Ramos (cell line): ENCODE data around the gene CDKN1B.

ENCODE experiments used
- in situ Hi-C: fragments of 300-500 bp; cut with MboI; formaldehyde crosslinking; loops from one replicate; pipeline ENCODE4 v1.14.3; 2022; ENCODE audit warnings: low sequenced_read_pairs; ENCODE audit not compliant: unreplicated experiment

CDKN1B gene

DNA sequence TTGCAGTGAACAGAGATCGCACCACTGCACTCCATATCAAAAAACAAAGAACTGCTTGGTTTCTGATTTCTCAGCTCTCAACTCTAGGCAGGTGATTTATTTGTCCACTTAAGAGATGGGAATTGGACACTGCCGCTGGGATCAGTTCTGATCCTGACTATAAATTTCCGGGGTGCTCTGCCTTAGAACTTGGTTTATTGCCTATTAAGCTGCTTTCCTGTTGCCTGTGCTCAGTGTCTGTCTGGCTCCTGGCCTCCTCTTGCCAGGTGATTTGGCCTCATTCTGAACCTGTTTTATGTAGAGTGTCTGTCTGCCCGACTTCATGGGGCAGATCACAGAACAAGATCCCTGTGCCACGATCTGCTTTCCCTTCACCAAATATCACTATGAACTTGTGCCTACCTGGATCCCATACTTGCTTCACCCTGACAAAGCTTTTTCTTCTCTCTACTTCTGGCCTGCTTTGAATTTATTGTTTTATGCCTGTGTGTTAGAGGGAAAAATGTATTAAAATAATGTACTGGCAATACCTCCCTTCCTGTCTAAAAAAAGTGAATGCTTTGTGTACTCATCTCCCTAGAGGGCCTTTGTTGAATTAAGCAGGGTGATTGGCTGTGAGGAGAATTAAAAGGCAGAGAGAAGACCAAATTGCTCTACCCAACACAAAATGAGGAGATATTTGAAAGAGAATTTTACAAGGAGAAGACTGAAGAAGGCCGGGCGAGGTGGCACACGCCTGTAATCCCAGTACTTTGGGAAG is 27.6 kb downstream of the CDKN1B start:
- in situ Hi-C loops = loop anchor here (25.0 kb wide), 1 partner anchor 357 kb away; no protein-coding TSS in a partner anchor

DNA sequence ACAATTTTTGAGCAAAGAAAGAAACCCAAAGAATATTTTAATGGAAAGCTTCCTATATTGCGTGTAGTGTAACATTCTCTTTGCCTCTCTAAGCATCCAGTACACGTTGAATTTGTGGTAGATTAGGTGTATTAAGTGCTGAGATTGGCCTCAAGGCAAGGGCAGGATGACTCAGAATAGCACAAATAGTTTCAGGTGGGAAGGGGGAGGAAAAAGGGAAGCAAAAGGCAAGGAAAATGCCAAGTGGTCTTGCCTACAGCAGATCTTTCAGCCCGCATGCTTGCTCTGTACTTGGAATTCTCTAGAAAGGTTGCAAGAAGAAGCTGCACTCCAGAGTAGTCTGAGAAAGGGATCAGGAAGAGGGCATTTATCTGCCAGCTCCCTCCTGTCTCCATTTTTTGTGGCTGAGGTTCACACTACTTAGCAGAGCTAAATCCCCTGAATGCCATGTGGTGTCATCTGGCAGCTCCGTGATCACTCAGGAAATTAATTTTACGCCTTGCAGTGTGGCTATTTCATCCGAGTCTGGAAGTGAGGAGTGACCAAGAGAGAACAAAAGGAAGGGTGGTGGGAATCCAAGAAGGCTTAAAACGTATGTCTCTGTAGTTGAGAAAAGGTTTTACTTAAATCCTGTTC is 28.5 kb downstream of the CDKN1B start:
- in situ Hi-C loops = loop anchor here (25.0 kb wide), 1 partner anchor 358 kb away; no protein-coding TSS in a partner anchor

DNA sequence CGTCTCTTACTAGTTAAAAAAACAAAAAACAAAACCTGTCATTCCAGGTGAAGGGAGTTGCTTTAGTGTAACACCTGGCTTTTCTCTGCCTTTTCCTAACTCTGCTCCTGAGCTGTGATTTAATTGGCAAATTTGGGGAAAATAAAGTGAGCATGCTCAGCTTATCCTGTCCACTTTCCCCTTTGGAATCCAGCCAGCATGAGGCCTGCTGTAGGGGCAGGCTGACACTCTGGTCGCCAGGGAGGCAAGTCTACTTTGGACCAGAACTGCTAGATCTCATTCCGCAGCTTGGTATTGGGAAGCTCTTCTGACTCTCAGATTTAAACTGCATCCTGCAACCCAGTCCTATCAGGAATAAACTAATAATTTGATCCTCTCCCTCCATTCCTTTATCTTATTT is 30.1 kb downstream of the CDKN1B start:
- in situ Hi-C loops = loop anchor here (25.0 kb wide), 1 partner anchor 360 kb away; no protein-coding TSS in a partner anchor

DNA sequence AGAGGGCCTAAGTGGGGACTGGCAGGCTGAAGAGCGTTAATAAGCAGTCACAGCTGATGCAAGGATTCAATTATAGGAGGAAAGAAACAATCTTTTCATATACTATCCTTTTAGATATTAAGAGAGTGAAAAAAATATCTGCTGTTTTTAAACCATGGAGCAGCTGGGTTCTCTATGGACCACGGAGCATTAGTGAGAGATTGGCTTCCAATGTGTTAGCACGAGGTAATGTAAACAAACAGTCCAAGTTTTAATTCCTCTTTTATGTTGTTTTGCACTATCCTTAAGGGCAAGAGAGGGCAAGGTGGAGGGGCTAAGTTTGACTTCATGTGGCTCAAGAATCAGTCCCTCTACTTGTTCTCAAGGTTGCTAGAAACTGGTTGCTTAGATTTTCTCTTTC is 30.9 kb downstream of the CDKN1B start:
- in situ Hi-C loops = loop anchor here (25.0 kb wide), 1 partner anchor 361 kb away; no protein-coding TSS in a partner anchor

DNA sequence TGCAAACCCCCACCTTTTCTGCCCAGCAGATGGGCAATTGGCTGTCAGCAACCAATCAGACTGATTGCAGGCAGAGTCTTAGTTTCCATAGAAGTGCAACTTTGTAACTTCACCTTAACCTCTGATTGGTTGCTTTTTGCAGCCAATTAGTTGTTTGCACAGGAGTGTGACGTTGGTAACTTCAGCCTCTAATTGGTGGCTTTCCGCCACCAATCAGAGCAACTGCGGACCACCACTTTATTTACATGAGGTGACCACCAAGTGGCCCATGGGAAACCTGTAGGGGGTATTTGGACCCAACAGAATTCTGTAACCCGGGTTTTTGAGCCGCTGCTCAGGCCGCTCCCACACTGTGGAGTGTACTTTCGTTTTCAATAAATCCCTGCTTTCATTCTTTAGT is 32.3 kb downstream of the CDKN1B start:
- in situ Hi-C loops = loop anchor here (25.0 kb wide), 1 partner anchor 362 kb away; no protein-coding TSS in a partner anchor

DNA sequence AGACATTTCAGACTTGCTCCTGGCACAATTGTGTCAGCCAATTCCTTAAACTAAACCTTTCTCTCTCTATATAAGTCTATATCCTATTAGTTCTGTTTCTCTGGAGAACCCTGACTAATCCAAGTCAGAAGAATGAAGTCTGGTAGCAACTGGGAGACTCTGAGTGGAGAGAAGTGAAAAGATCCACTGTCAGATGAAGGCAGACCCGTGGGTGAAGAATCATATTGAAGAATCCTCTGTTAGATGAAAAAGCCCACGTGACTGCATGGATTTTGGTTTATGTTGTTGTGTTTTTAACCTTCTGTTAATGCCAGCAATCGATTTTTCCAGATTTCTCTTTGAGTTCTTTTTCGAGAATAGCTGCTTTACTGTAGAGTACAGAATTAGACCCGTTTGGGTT is 38.8 kb downstream of the CDKN1B start:
- in situ Hi-C loops = no loop called here

DNA sequence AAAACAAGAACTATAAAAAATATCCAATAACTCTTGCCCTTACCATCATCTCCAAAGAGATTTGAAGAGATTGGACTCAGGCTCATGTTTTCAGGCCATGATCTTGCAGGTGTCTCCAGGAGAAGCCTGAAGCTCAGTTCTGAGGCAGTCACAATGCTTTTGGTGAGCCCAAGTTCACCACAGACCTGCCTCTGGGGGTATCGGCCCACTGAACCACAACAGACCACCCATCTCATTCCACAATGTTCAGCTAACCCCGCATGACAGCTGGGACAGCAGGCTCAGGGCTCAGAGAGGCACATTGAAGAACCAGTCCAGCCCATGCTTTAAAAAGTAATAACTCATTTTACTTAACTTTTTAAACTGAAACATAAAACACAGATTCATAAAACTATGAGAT is 40.0 kb downstream of the CDKN1B start:
- in situ Hi-C loops = no loop called here

DNA sequence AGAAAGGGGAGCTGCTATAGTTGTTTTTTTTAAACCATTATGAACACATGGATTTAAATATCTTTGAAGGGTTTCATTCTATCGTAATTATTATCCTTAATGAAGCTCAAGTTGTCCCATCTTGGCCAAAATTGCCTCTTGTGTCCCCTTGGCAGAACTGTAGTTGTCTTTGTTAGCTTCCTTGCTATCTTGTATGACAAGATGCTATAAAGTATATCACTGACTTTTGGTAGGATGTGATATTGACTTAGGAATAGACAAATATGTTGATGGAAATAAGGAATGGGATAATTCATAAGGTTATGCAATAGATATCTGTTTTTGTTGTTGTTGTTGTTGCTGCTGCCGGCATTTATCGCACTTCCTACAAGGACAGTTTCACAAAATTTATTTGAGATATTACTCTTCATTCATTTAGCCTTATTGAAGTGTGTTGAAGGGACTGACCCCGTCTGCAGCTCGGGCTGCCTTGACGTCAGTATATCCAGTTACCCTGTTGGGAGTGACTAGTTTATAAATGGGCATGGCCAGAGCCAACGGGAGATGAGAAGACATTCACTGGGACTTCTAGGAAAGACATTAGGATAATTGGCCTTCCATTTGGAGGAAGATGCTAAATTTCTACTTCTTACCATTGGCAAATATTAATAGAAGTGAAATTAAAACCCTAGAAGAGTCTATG is 42.2 kb downstream of the CDKN1B start:
- in situ Hi-C loops = no loop called here

DNA sequence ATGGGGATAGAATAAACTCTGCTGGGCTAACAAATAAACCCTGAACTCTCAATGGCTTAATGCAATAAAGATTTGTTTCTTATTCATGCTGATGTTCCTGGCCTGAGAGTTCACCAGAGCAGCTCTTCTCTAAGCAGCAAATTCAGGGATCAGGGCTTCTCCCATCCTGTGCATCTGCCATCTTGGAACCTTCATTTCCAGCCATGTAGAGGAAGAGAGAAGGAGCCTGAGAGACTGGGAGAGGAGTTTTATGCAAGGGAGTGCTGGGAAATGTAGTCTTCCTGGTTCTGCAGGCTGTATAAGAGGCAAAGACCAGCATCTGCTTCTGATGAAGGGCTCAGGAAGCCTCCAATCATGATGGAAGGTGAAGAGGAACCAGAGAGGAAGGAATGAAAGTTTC is 47.7 kb downstream of the CDKN1B start:
- in situ Hi-C loops = no loop called here

DNA sequence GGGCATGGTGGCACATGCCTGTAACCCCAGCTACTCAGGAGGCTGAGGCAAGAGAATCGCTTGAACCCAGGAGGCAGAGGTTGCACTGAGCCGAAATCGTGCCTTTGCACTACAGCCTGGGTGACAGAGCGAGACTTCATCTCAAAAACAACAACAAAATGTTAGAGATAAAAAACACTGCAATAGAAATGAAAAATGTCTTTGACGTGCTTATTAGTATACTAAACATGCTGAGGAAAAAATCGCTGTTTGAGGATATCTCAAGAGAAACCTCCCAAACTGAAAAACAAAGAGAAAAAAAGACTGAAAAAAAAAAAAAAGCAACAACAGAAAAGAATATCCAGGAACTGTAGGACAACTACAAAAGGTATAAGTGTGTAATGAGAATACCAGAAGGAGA is 53.1 kb downstream of the CDKN1B start:
- in situ Hi-C loops = no loop called here
